Stimulated activated memory B cell treated with anti-CD40 and anti-IgM and Interleukin-4, amounts not matched to agents 10 μg/mL and 1 μg/mL and 100 μg/mL, for 72 hours (primary cell): ENCODE data around the gene IQCC.

Experiments
- ATAC-seq: fragments of 150-1000 bp; cut with Tn5 transposase; 2 replicates; pipeline ENCODE4 v1.10.0; 2021
- H3K27ac Mint-ChIP-seq: one replicate; pipeline ENCODE4 v1.8.0; 2022; ENCODE audit warnings: mild to moderate bottlenecking, mixed read lengths
- H3K27me3 Mint-ChIP-seq: one replicate; pipeline ENCODE4 v1.8.0; 2022; ENCODE audit warnings: mixed read lengths
- H3K36me3 Mint-ChIP-seq: one replicate; pipeline ENCODE4 v1.8.0; 2022; ENCODE audit warnings: mixed read lengths
- H3K4me1 Mint-ChIP-seq: one replicate; pipeline ENCODE4 v1.8.0; 2022; ENCODE audit warnings: mixed read lengths
- H3K4me3 Mint-ChIP-seq: one replicate; pipeline ENCODE4 v1.8.0; 2022; ENCODE audit warnings: mild to moderate bottlenecking, moderate library complexity, mixed read lengths
- H3K9me3 Mint-ChIP-seq: one replicate; pipeline ENCODE4 v1.8.0; 2022; ENCODE audit warnings: mixed read lengths

The IQCC gene

GRCh38 chr1:32186077-32186476 is 19.4 kb upstream of the IQCC start:
- H3K27me3 Mint-ChIP-seq = no peaks in the 10 kb centered on the region
- H3K9me3 Mint-ChIP-seq = no peaks in the 10 kb centered on the region
- H3K4me3 Mint-ChIP-seq = no peak overlapping the region
- H3K27ac Mint-ChIP-seq = no peak overlapping the region
- ATAC-seq = no peak
- H3K36me3 Mint-ChIP-seq = peaks cover 64% of the 10 kb centered on the region
- peaks cover 47% of the 10 kb centered on the region for H3K4me1 Mint-ChIP-seq

GRCh38 chr1:32186491-32186890 is 19.0 kb upstream of the IQCC start:
- no peak overlapping the region for H3K27ac Mint-ChIP-seq
- H3K4me3 Mint-ChIP-seq = no peak overlapping the region
- peaks cover 64% of the 10 kb centered on the region for H3K36me3 Mint-ChIP-seq

GRCh38 chr1:32187850-32188249 is 17.6 kb upstream of the IQCC start:
- Mint-ChIP-seq H3K4me1 (peaks cover 31% of the 10 kb centered on the region), H3K9me3 (no peaks in the 10 kb centered on the region), H3K4me3 (no peak overlapping the region), H3K27ac (no peak overlapping the region), H3K36me3 (peaks cover 66% of the 10 kb centered on the region), H3K27me3 (no peaks in the 10 kb centered on the region)
- ATAC-seq = no peak

More at GRCh38 chr1:32186491-32186890, 19.0 kb upstream of the IQCC start:
- H3K9me3 Mint-ChIP-seq = no peaks in the 10 kb centered on the region
- H3K4me1 Mint-ChIP-seq = peaks cover 42% of the 10 kb centered on the region
- no peaks in the 10 kb centered on the region for H3K27me3 Mint-ChIP-seq
- no peak for ATAC-seq

- no peak overlapping the region for H3K27ac Mint-ChIP-seq
- no peak for ATAC-seq
- peaks cover 79% of the 10 kb centered on the region for H3K36me3 Mint-ChIP-seq
These were observed 13.1 kb upstream of the IQCC start for GRCh38 chr1:32192220-32192948.

GRCh38 chr1:32194984-32195383 is 10.5 kb upstream of the IQCC start:
- H3K4me1 Mint-ChIP-seq = peaks cover 39% of the 10 kb centered on the region
- ATAC-seq = no peak
- peaks cover 78% of the 10 kb centered on the region for H3K36me3 Mint-ChIP-seq
- no peaks in the 10 kb centered on the region for H3K27me3 Mint-ChIP-seq
- H3K4me3 Mint-ChIP-seq = no peak overlapping the region
- no peaks in the 10 kb centered on the region for H3K9me3 Mint-ChIP-seq
- no peak overlapping the region for H3K27ac Mint-ChIP-seq

More at GRCh38 chr1:32192220-32192948, 13.1 kb upstream of the IQCC start:
- Mint-ChIP-seq H3K9me3 (no peaks in the 10 kb centered on the region), H3K4me3 (no peak overlapping the region), H3K27me3 (no peaks in the 10 kb centered on the region), H3K4me1 (peaks cover 22% of the 10 kb centered on the region)

GRCh38 chr1:32195531-32195930 is 9.9 kb upstream of the IQCC start:
- H3K4me1 Mint-ChIP-seq = peaks cover 45% of the 10 kb centered on the region
- no peaks in the 10 kb centered on the region for H3K9me3 Mint-ChIP-seq
- no peaks in the 10 kb centered on the region for H3K27me3 Mint-ChIP-seq
- H3K27ac Mint-ChIP-seq = no peak overlapping the region
- H3K36me3 Mint-ChIP-seq = peaks cover 75% of the 10 kb centered on the region
- ATAC-seq = no peak
- H3K4me3 Mint-ChIP-seq = no peak overlapping the region

GRCh38 chr1:32195972-32196823 is 9.3 kb upstream of the IQCC start:
- Mint-ChIP-seq H3K36me3 (peaks cover 71% of the 10 kb centered on the region), H3K9me3 (no peaks in the 10 kb centered on the region), H3K27ac (peak overlapping the region; percentile 30), H3K4me1 (peaks cover 46% of the 10 kb centered on the region), H3K27me3 (no peaks in the 10 kb centered on the region), H3K4me3 (no peak overlapping the region)
- ATAC-seq = no peak

- Mint-ChIP-seq H3K27me3 (no peaks in the 10 kb centered on the region), H3K4me1 (peaks cover 55% of the 10 kb centered on the region), H3K36me3 (peaks cover 68% of the 10 kb centered on the region), H3K4me3 (no peak overlapping the region), H3K9me3 (no peaks in the 10 kb centered on the region), H3K27ac (peak overlapping the region; percentile 30)
- no peak for ATAC-seq
These were observed 8.4 kb upstream of the IQCC start for GRCh38 chr1:32197074-32197473.

- H3K27me3 Mint-ChIP-seq = no peaks in the 10 kb centered on the region
- H3K4me1 Mint-ChIP-seq = peaks cover 62% of the 10 kb centered on the region
- ATAC-seq = no peak
- no peaks in the 10 kb centered on the region for H3K9me3 Mint-ChIP-seq
- peak overlapping the region; percentile 75 for H3K27ac Mint-ChIP-seq
- no peak overlapping the region for H3K4me3 Mint-ChIP-seq
- H3K36me3 Mint-ChIP-seq = peaks cover 66% of the 10 kb centered on the region
These were observed 7.6 kb upstream of the IQCC start for GRCh38 chr1:32197837-32198236.

GRCh38 chr1:32198237-32199042 is 7.0 kb upstream of the IQCC start:
- H3K36me3 Mint-ChIP-seq = peaks cover 60% of the 10 kb centered on the region
- ATAC-seq = no peak
- peaks cover 68% of the 10 kb centered on the region for H3K4me1 Mint-ChIP-seq
- H3K27me3 Mint-ChIP-seq = no peaks in the 10 kb centered on the region
- peak overlapping the region; percentile 52 for H3K4me3 Mint-ChIP-seq
- H3K9me3 Mint-ChIP-seq = no peaks in the 10 kb centered on the region
- peak overlapping the region; percentile 75 for H3K27ac Mint-ChIP-seq

- peak overlapping the region; percentile 75 for H3K27ac Mint-ChIP-seq
- H3K36me3 Mint-ChIP-seq = peaks cover 57% of the 10 kb centered on the region
- ATAC-seq = no peak
- no peaks in the 10 kb centered on the region for H3K9me3 Mint-ChIP-seq
- no peaks in the 10 kb centered on the region for H3K27me3 Mint-ChIP-seq
- H3K4me3 Mint-ChIP-seq = peak overlapping the region; percentile 92
- peaks cover 75% of the 10 kb centered on the region for H3K4me1 Mint-ChIP-seq
These were observed 6.3 kb upstream of the IQCC start for GRCh38 chr1:32199043-32199716.

- H3K4me1 Mint-ChIP-seq = peaks cover 80% of the 10 kb centered on the region
- peak overlapping the region; percentile 92 for H3K4me3 Mint-ChIP-seq
- ATAC-seq = no peak
- no peaks in the 10 kb centered on the region for H3K27me3 Mint-ChIP-seq
- H3K36me3 Mint-ChIP-seq = peaks cover 54% of the 10 kb centered on the region
- H3K9me3 Mint-ChIP-seq = no peaks in the 10 kb centered on the region
- H3K27ac Mint-ChIP-seq = peak overlapping the region; percentile 91
These were observed 5.8 kb upstream of the IQCC start for GRCh38 chr1:32199717-32200072.

- no peaks in the 10 kb centered on the region for H3K9me3 Mint-ChIP-seq
- H3K4me1 Mint-ChIP-seq = peaks cover 82% of the 10 kb centered on the region
- ATAC-seq = peak; percentile 71
- peak within 1 kb of the TSS; percentile 91 for H3K27ac Mint-ChIP-seq
- H3K4me3 Mint-ChIP-seq = peak within 1 kb of the TSS; percentile 92
- H3K27me3 Mint-ChIP-seq = no peaks in the 10 kb centered on the region
- peaks cover 46% of the 10 kb centered on the region for H3K36me3 Mint-ChIP-seq
These were observed 5.1 kb upstream of the IQCC start, which contains the start of gene CCDC28B for GRCh38 chr1:32200226-32201010. Gene CCDC28B, plus strand, starts transcription at chr1:32200595. Its CDS starts 1,341 bp downstream, at chr1:32201936.
